Measurements from ENCODE around the gene MYCBPAP. TPM values are rescaled to one million over a fixed set of nuclear protein-coding genes. Genes with fewer than 3 reads are reported as not detected.

The MYCBPAP gene
- total RNA-seq, 1 experiment from 2014 or later: 0.19 TPM

DNA sequence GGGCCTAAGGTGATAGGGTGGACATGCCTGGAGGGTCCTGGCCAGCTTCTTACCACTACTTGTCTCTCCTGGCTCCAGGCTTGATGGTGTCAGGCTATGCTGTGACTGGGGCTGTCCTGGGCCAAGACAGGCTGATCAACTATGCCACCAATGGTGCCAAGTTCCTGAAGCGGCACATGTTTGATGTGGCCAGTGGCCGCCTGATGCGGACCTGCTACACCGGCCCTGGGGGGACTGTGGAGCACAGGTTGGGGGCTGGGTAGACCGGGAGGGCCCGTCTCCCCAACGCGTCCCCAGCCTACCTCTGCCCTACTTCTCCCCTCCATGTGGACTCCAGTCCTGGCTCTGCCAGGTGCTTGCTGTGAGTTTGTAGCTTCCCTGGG lies 43.2 kb downstream of the MYCBPAP start:
- H3K4me3 Mint-ChIP-seq (ENCODE audit: unreplicated experiment): no peak overlapping the region
- no peaks in the 10 kb centered on the region for H3K9me3 Mint-ChIP-seq (ENCODE audit: unreplicated experiment)
- H3K27ac Mint-ChIP-seq (ENCODE audit: low read depth, unreplicated experiment): no peak overlapping the region
- no TSS peak for BruUV-seq (replicated peaks)
- H3K36me3 Mint-ChIP-seq (ENCODE audit: insufficient read depth, unreplicated experiment): peaks cover 6% of the 10 kb centered on the region
- ChIA-PET CTCF (interaction anchor here (0.8 to 3.2 kb wide), 9 partner anchors 8 to 146 kb away, joined by 3 to 23 read pairs (median 6); no protein-coding TSS in a partner anchor), POLR2A (interaction anchor here (0.6 kb wide), 1 partner anchor 127 kb away, joined by 3 read pairs; no protein-coding TSS in a partner anchor)
- intact Hi-C loops (cut with micrococcal nuclease): no loop called here
- TF ChIP-seq, protein P1, sequence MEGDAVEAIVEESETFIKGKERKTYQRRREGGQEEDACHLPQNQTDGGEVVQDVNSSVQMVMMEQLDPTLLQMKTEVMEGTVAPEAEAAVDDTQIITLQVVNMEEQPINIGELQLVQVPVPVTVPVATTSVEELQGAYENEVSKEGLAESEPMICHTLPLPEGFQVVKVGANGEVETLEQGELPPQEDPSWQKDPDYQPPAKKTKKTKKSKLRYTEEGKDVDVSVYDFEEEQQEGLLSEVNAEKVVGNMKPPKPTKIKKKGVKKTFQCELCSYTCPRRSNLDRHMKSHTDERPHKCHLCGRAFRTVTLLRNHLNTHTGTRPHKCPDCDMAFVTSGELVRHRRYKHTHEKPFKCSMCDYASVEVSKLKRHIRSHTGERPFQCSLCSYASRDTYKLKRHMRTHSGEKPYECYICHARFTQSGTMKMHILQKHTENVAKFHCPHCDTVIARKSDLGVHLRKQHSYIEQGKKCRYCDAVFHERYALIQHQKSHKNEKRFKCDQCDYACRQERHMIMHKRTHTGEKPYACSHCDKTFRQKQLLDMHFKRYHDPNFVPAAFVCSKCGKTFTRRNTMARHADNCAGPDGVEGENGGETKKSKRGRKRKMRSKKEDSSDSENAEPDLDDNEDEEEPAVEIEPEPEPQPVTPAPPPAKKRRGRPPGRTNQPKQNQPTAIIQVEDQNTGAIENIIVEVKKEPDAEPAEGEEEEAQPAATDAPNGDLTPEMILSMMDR (IDR thresholded peaks at IDR 0.05; ENCODE audit: unreplicated experiment): no peak
- H3K27me3 Mint-ChIP-seq (ENCODE audit: insufficient read depth, unreplicated experiment): no peaks in the 10 kb centered on the region
- no peak for DNase-seq (ENCODE audit: unreplicated experiment)
- H3K4me1 Mint-ChIP-seq (ENCODE audit: insufficient read depth, unreplicated experiment): peaks cover 6% of the 10 kb centered on the region

DNA sequence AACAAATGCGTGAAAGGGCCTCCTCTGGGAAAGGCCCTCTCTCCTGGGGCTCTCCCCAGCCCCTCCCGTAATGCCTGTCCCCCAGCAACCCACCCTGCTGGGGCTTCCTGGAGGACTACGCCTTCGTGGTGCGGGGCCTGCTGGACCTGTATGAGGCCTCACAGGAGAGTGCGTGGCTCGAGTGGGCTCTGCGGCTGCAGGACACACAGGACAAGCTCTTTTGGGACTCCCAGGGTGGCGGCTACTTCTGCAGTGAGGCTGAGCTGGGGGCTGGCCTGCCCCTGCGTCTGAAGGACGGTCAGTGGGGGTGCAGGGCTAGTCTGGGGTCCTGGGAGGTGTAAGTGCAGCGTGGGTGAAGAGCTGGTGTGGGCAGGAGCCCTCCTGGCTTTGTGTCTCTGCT lies 43.6 kb downstream of the MYCBPAP start:
- TF ChIP-seq, protein P1 (IDR thresholded peaks at IDR 0.05; ENCODE audit: unreplicated experiment): no peak
- intact Hi-C loops (cut with micrococcal nuclease): no loop called here
- no TSS peak for BruUV-seq (replicated peaks)
- no peak for DNase-seq (ENCODE audit: unreplicated experiment)
- Mint-ChIP-seq H3K4me3 (ENCODE audit: unreplicated experiment) (no peak overlapping the region), H3K27ac (ENCODE audit: low read depth, unreplicated experiment) (no peak overlapping the region), H3K36me3 (ENCODE audit: insufficient read depth, unreplicated experiment) (peaks cover 6% of the 10 kb centered on the region), H3K9me3 (ENCODE audit: unreplicated experiment) (no peaks in the 10 kb centered on the region), H3K4me1 (ENCODE audit: insufficient read depth, unreplicated experiment) (peaks cover 2% of the 10 kb centered on the region), H3K27me3 (ENCODE audit: insufficient read depth, unreplicated experiment) (no peaks in the 10 kb centered on the region)
- POLR2A ChIA-PET: no interaction called here
- CTCF ChIA-PET: interaction anchor here (0.8 to 3.2 kb wide), 4 partner anchors 11 to 146 kb away, joined by 3 to 23 read pairs (median 5); no protein-coding TSS in a partner anchor

DNA sequence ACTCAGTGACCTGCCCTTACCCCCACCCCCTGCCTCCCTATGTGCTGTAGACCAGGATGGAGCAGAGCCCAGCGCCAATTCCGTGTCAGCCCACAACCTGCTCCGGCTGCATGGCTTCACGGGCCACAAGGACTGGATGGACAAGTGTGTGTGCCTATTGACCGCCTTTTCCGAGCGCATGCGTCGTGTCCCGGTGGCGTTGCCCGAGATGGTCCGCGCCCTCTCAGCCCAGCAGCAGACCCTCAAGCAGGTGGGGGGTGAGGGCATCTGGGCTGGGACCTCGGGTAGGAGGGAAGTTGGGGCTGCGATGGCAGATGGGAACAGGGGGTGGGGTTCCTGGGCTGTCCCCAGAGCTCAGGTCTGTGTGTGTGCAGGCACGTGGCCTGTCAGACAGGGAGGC lies 46.0 kb downstream of the MYCBPAP start:
- Mint-ChIP-seq H3K4me3 (ENCODE audit: unreplicated experiment) (no peak overlapping the region), H3K27ac (ENCODE audit: low read depth, unreplicated experiment) (no peak overlapping the region), H3K27me3 (ENCODE audit: insufficient read depth, unreplicated experiment) (no peaks in the 10 kb centered on the region), H3K9me3 (ENCODE audit: unreplicated experiment) (no peaks in the 10 kb centered on the region), H3K4me1 (ENCODE audit: insufficient read depth, unreplicated experiment) (no peaks in the 10 kb centered on the region), H3K36me3 (ENCODE audit: insufficient read depth, unreplicated experiment) (peaks cover 5% of the 10 kb centered on the region)
- ChIA-PET CTCF (no interaction called here), POLR2A (interaction anchor here (1.6 kb wide), 1 partner anchor 154 kb away, joined by 5 read pairs; the partner anchor contains the start of gene ANKRD40)
- no peak for DNase-seq (ENCODE audit: unreplicated experiment)
- TF ChIP-seq, protein P1 (IDR thresholded peaks at IDR 0.05; ENCODE audit: unreplicated experiment): no peak
- no TSS peak for BruUV-seq (replicated peaks)
- intact Hi-C loops (cut with micrococcal nuclease): no loop called here

DNA sequence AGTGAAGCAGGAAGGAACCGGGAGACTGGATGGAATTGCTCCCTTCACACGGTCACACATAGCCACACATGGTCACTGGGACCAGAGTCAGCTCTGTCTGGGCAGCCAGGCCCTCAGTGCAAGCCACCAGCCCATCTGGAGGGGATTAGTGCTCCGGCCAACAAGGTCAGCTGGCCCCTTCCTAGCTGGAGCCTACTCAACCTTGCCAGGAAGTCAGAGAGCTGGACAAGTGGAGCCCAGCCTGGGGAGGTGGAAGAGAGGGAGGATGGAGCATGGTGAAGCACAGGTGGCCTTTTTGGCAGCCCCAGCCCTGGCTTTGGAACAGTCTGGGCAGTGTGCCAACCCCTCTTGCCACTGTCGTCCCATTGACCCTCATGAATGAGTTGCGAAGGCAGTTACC lies 48.6 kb downstream of the MYCBPAP start:
- TF ChIP-seq, protein P1 (IDR thresholded peaks at IDR 0.05; ENCODE audit: unreplicated experiment): no peak
- intact Hi-C loops (cut with micrococcal nuclease): no loop called here
- no peak overlapping the region for H3K27ac Mint-ChIP-seq (ENCODE audit: low read depth, unreplicated experiment)
- peaks cover 2% of the 10 kb centered on the region for H3K27me3 Mint-ChIP-seq (ENCODE audit: insufficient read depth, unreplicated experiment)
- ChIA-PET POLR2A (interaction anchor here (1.0 kb wide), 1 partner anchor 33 kb away, joined by 3 read pairs; no protein-coding TSS in a partner anchor), CTCF (interaction anchor here (0.6 to 1.2 kb wide), 2 partner anchors 69 to 198 kb away, joined by 4 to 5 read pairs; no protein-coding TSS in a partner anchor)
- no peak for DNase-seq (ENCODE audit: unreplicated experiment)
- H3K4me3 Mint-ChIP-seq (ENCODE audit: unreplicated experiment): no peak overlapping the region
- H3K9me3 Mint-ChIP-seq (ENCODE audit: unreplicated experiment): no peaks in the 10 kb centered on the region
- BruUV-seq (replicated peaks): no TSS peak
- H3K4me1 Mint-ChIP-seq (ENCODE audit: insufficient read depth, unreplicated experiment): no peaks in the 10 kb centered on the region
- H3K36me3 Mint-ChIP-seq (ENCODE audit: insufficient read depth, unreplicated experiment): no peaks in the 10 kb centered on the region

Data from MCF 10A (cell line).